Right atrium auricular region (tissue), 2 donors: ENCODE results near the gene ACCSL. TPM values are rescaled to one million over a fixed set of nuclear protein-coding genes. Genes with fewer than 3 reads are reported as not detected.

Experiments
- DNase-seq: peaks from one replicate; pipeline ENCODE4 v3.0.0-alpha.2; 2019; ENCODE audit warnings: low spot score
- H3K27ac ChIP-seq, 2 donors: fragments of 200-600 bp; sonication (generic); 1 replicate in 1 of 2; 2 replicates in 1 of 2; pipeline ENCODE4 v1.5.1; 2016 to 2019
- H3K27me3 ChIP-seq, 2 donors: fragments of 200-600 bp; sonication (generic); one replicate each; pipeline versions ENCODE4 v1.5.1 to v1.6.0; 2017 to 2019
- H3K36me3 ChIP-seq: fragments of 200-600 bp; sonication (generic); one replicate; pipeline ENCODE4 v1.5.1; 2016
- H3K4me1 ChIP-seq, 2 donors: fragments of 200-600 bp; sonication (generic); one replicate each; pipeline versions ENCODE4 v1.5.1 to v1.6.0; 2017 to 2019
- H3K4me3 ChIP-seq, 2 donors: fragments of 200-600 bp; sonication (generic); 1 replicate in 1 of 2; 2 replicates in 1 of 2; pipeline ENCODE4 v1.5.1; 2017 to 2019; ENCODE audit warnings: mild to moderate bottlenecking in 1 of 2, moderate library complexity in 1 of 2
- H3K9me3 ChIP-seq, 2 donors: fragments of 200-600 bp; sonication (generic); one replicate each; pipeline ENCODE4 v1.5.1; 2019
- CTCF ChIP-seq, 2 donors: fragments of 200-600 bp; sonication (generic); IDR thresholded peaks; one replicate each; pipeline ENCODE4 v1.5.1; 2019; ENCODE audit warnings: antibody characterized with exemption in 2 of 2
- total RNA-seq, 2 donors: library from RNA; depleted of rRNA; stranded (reverse); fragments of >200 nt; gene quantifications; one replicate each; pipeline ENCODE4 v1.1.0, GENCODE V29; 2016

Gene ACCSL
- total RNA-seq, 2 donors from 2014 or later = not detected

- Histone ChIP-seq H3K9me3 (no peaks in the 10 kb centered on the region), H3K27ac (no peak overlapping the region), H3K4me3 (no peak overlapping the region), H3K27me3 (no peaks in the 10 kb centered on the region), H3K36me3 (no peaks in the 10 kb centered on the region), H3K4me1 (peaks cover 0 to 9% of the 10 kb centered on the region in 2 donors)
- DNase-seq = no peak
- TF ChIP-seq CTCF (IDR thresholded peaks at IDR 0.05) = no peak
Measured at GRCh38 chr11:44071157-44071556, 23.4 kb downstream of the ACCSL start.

- no peak for TF ChIP-seq CTCF (IDR thresholded peaks at IDR 0.05)
- no peaks in the 10 kb centered on the region for H3K36me3 ChIP-seq
- H3K27me3 ChIP-seq = no peaks in the 10 kb centered on the region
- H3K4me1 ChIP-seq = no peaks in the 10 kb centered on the region
- H3K27ac ChIP-seq = no peak overlapping the region
- H3K9me3 ChIP-seq = no peaks in the 10 kb centered on the region
- H3K4me3 ChIP-seq = no peak overlapping the region
- no peak for DNase-seq
Measured at GRCh38 chr11:44072757-44073658, 25.2 kb downstream of the ACCSL start.

- no peak for TF ChIP-seq CTCF (IDR thresholded peaks at IDR 0.05)
- H3K27me3 ChIP-seq = no peaks in the 10 kb centered on the region
- H3K27ac ChIP-seq = no peak overlapping the region
- H3K4me1 ChIP-seq = no peaks in the 10 kb centered on the region
- H3K36me3 ChIP-seq = no peaks in the 10 kb centered on the region
- H3K9me3 ChIP-seq = no peaks in the 10 kb centered on the region
- no peak overlapping the region for H3K4me3 ChIP-seq
- DNase-seq = no peak
Measured at GRCh38 chr11:44078794-44079193, 31.0 kb downstream of the ACCSL start.

- no peak for TF ChIP-seq CTCF (IDR thresholded peaks at IDR 0.05)
- no peak overlapping the region for H3K4me3 ChIP-seq
- no peaks in the 10 kb centered on the region for H3K9me3 ChIP-seq
- H3K27ac ChIP-seq = no peak overlapping the region
- no peaks in the 10 kb centered on the region for H3K4me1 ChIP-seq
- no peak for DNase-seq
- no peaks in the 10 kb centered on the region for H3K27me3 ChIP-seq
- H3K36me3 ChIP-seq = no peaks in the 10 kb centered on the region
Measured at GRCh38 chr11:44079376-44079775, 31.6 kb downstream of the ACCSL start.

- Histone ChIP-seq H3K4me3 (no peak overlapping the region), H3K27me3 (no peaks in the 10 kb centered on the region), H3K9me3 (no peaks in the 10 kb centered on the region), H3K36me3 (no peaks in the 10 kb centered on the region), H3K27ac (no peak overlapping the region), H3K4me1 (no peaks in the 10 kb centered on the region)
- TF ChIP-seq CTCF (IDR thresholded peaks at IDR 0.05) = no peak
- DNase-seq = no peak
Measured at GRCh38 chr11:44080951-44081350, 33.2 kb downstream of the ACCSL start.
